ENCODE measurements around the gene CLSTN2.

DNA sequence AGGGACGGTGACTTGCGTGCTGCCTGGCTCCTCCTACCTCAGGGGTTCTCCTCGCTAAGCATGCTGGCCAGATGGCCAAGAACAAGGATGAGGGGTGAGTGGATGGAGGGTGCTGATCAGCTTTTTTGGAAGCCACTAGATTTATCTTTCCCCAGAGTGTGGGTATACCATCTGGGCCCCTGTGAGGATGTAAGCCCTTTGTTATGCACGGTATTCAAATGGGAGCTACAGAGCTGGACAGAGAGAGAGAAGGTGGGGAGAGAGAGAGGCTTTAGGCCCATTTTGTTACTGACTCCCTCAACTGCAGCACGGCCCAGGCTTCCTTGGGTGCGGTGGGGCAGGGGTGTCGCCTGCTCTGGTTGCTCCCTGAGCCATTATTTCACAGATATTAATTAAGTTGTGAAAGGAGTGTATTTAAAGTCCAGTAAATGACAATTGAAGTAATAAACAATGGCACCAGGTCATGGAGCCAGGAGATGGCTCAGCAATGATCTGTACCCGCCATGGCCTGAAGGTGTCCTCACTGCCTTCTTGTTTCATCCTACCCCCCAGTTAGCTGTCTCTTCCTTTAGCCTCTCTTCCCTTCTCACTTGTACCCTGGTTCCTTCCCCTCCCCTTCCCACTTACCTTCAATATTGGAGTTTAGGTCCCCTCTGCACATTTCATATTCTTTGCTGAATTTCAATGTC lies 158.0 kb downstream of the CLSTN2 start:
- TF ChIP-seq, protein P1, sequence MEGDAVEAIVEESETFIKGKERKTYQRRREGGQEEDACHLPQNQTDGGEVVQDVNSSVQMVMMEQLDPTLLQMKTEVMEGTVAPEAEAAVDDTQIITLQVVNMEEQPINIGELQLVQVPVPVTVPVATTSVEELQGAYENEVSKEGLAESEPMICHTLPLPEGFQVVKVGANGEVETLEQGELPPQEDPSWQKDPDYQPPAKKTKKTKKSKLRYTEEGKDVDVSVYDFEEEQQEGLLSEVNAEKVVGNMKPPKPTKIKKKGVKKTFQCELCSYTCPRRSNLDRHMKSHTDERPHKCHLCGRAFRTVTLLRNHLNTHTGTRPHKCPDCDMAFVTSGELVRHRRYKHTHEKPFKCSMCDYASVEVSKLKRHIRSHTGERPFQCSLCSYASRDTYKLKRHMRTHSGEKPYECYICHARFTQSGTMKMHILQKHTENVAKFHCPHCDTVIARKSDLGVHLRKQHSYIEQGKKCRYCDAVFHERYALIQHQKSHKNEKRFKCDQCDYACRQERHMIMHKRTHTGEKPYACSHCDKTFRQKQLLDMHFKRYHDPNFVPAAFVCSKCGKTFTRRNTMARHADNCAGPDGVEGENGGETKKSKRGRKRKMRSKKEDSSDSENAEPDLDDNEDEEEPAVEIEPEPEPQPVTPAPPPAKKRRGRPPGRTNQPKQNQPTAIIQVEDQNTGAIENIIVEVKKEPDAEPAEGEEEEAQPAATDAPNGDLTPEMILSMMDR (IDR thresholded peaks at IDR 0.05), result no peak
- no peak for TF ChIP-seq POLR2A (IDR thresholded peaks at IDR 0.05)
